Caco-2 (cell line): ENCODE measurements around the gene FOXC1. TPM values are rescaled to one million over a fixed set of nuclear protein-coding genes. Genes with fewer than 3 reads are reported as not detected.

Experiments used
- BruUV-seq: library from RNA; stranded (reverse); fragments of 400-500 nt; replicated peaks from 2 replicates; lab custom pipeline; 2021; lab: Mats Ljungman, UMichigan
- CTCF ChIA-PET: fragments of 300-600 bp; sonication (Branson Sonifier 250); formaldehyde crosslinking; loops from one replicate; lab custom pipeline; 2022; ENCODE audit warnings: antibody characterized with exemption; lab: Charles Lee
- POLR2A ChIA-PET: fragments of 300-600 bp; sonication (Branson Sonifier 250); formaldehyde crosslinking; loops from one replicate; lab custom pipeline; 2022; ENCODE audit warnings: antibody characterized with exemption; lab: Charles Lee
- DNase-seq, 2 experiments: peaks; one replicate each; pipeline versions ENCODE4 v3.0.0 to v3.0.0-alpha.2; 2020 to 2022
- H3K27me3 ChIP-seq: replicated peaks from 2 replicates; pipeline ENCODE4 v1.6.0; 2011; ENCODE audit warnings: low read length; ENCODE audit not compliant: control insufficient read depth, insufficient read depth
- H3K36me3 ChIP-seq: 2 replicates; pipeline ENCODE4 v1.5.1; 2011; ENCODE audit warnings: low read length; ENCODE audit not compliant: control insufficient read depth, insufficient read depth
- H3K4me1 ChIP-seq: fragments of 250-450 bp; sonication (Bioruptor Pico); 2 replicates; pipeline ENCODE4 v1.5.1; 2020; ENCODE audit warnings: mild to moderate bottlenecking
- H3K4me3 ChIP-seq: 2 replicates; pipeline ENCODE4 v1.5.1; 2011; ENCODE audit warnings: low read depth, mild to moderate bottlenecking, control low read depth, low read length
- H3K9me3 ChIP-seq: fragments of 250-450 bp; sonication (Bioruptor Pico); 2 replicates; pipeline ENCODE4 v1.5.1; 2020; ENCODE audit warnings: mild to moderate bottlenecking, moderate library complexity
- H3K27ac Mint-ChIP-seq: one replicate; pipeline ENCODE4 v1.8.0; 2022; ENCODE audit warnings: mixed read lengths; ENCODE audit not compliant: unreplicated experiment
- H3K27me3 Mint-ChIP-seq: one replicate; pipeline ENCODE4 v1.8.0; 2022; ENCODE audit warnings: mixed read lengths; ENCODE audit not compliant: insufficient read depth, unreplicated experiment
- H3K36me3 Mint-ChIP-seq: one replicate; pipeline ENCODE4 v1.8.0; 2022; ENCODE audit warnings: mild to moderate bottlenecking, mixed read lengths; ENCODE audit not compliant: insufficient read depth, unreplicated experiment
- H3K4me1 Mint-ChIP-seq: one replicate; pipeline ENCODE4 v1.8.0; 2022; ENCODE audit warnings: low read depth, mixed read lengths; ENCODE audit not compliant: unreplicated experiment
- H3K4me3 Mint-ChIP-seq: one replicate; pipeline ENCODE4 v1.8.0; 2022; ENCODE audit warnings: mild to moderate bottlenecking, moderate library complexity, mixed read lengths; ENCODE audit not compliant: unreplicated experiment
- H3K9me3 Mint-ChIP-seq: one replicate; pipeline ENCODE4 v1.8.0; 2022; ENCODE audit warnings: mixed read lengths; ENCODE audit not compliant: unreplicated experiment
- CTCF ChIP-seq, 2 experiments: fragments of 200-600 bp in 1 of 2; IDR thresholded peaks; 1 replicate in 1 of 2; 2 replicates in 1 of 2; pipeline versions ENCODE4 v1.5.1 to v1.8.0; 2011 to 2022; ENCODE audit warnings: antibody characterized with exemption in 1 of 2, control low read depth in 1 of 2, inconsistent platforms in 1 of 2, low read depth in 1 of 2, low read length in 1 of 2, mild to moderate bottlenecking in 1 of 2, moderate library complexity in 1 of 2; ENCODE audit not compliant: insufficient read depth in 1 of 2, severe bottlenecking in 1 of 2, unreplicated experiment in 1 of 2
- intact Hi-C: fragments of 100-400 bp; cut with micrococcal nuclease; formaldehyde crosslinking; loops from one replicate; pipeline ENCODE4 v1.10.0; 2022; ENCODE audit not compliant: unreplicated experiment
- total RNA-seq: library from RNA; stranded (reverse); gene quantifications from 2 replicates; pipeline ENCODE4 v1.2.3, GENCODE V29; 2022

FOXC1 gene
- total RNA-seq, 1 experiment from 2014 or later = 6.8 TPM

- no peak for TF ChIP-seq CTCF (IDR thresholded peaks at IDR 0.05; ENCODE audit: insufficient read depth in 1 of 2, low read depth in 1 of 2, low read length in 1 of 2, severe bottlenecking in 1 of 2, unreplicated experiment in 1 of 2)
- intact Hi-C loops = no loop called here
- CTCF ChIA-PET = no interaction called here
These were observed 36.8 kb upstream of the FOXC1 start for GRCh38 chr6:1572892-1573291.

GRCh38 chr6:1574083-1574761, 35.5 kb upstream of the FOXC1 start:
- H3K36me3 Mint-ChIP-seq = no peaks in the 10 kb centered on the region
- H3K9me3 ChIP-seq = peaks cover 9% of the 10 kb centered on the region
- no peaks in the 10 kb centered on the region for H3K27me3 Mint-ChIP-seq
- H3K4me3 ChIP-seq = no peak overlapping the region
- H3K9me3 Mint-ChIP-seq = peaks cover 17% of the 10 kb centered on the region
- no peak for DNase-seq
- H3K4me3 Mint-ChIP-seq = no peak overlapping the region
- H3K36me3 ChIP-seq = no peaks in the 10 kb centered on the region
- ChIA-PET CTCF (interaction anchor here (0.7 kb wide), 1 partner anchor 50 kb away, joined by 3 read pairs; no protein-coding TSS in a partner anchor), POLR2A (no interaction called here)
- H3K4me1 Mint-ChIP-seq = no peaks in the 10 kb centered on the region
- BruUV-seq = no TSS peak
- no peaks in the 10 kb centered on the region for H3K4me1 ChIP-seq
- intact Hi-C loops = no loop called here
- H3K27me3 ChIP-seq = no peaks in the 10 kb centered on the region
- H3K27ac Mint-ChIP-seq = no peak overlapping the region
- TF ChIP-seq CTCF (IDR thresholded peaks at IDR 0.05; ENCODE audit: insufficient read depth in 1 of 2, low read depth in 1 of 2, low read length in 1 of 2, severe bottlenecking in 1 of 2, unreplicated experiment in 1 of 2) = no peak

More at GRCh38 chr6:1572892-1573291, 36.8 kb upstream of the FOXC1 start:
- DNase-seq = no peak
- Mint-ChIP-seq H3K27me3 (no peaks in the 10 kb centered on the region), H3K4me3 (no peak overlapping the region), H3K9me3 (peaks cover 17% of the 10 kb centered on the region), H3K4me1 (no peaks in the 10 kb centered on the region), H3K27ac (no peak overlapping the region), H3K36me3 (no peaks in the 10 kb centered on the region)
- POLR2A ChIA-PET = no interaction called here
- BruUV-seq = no TSS peak
- Histone ChIP-seq H3K4me3 (no peak overlapping the region), H3K36me3 (no peaks in the 10 kb centered on the region), H3K9me3 (peaks cover 9% of the 10 kb centered on the region), H3K4me1 (no peaks in the 10 kb centered on the region), H3K27me3 (no peaks in the 10 kb centered on the region)

GRCh38 chr6:1574890-1575209, 34.9 kb upstream of the FOXC1 start:
- CTCF ChIA-PET = interaction anchor here (0.7 kb wide), 1 partner anchor 51 kb away, joined by 3 read pairs; no protein-coding TSS in a partner anchor
- Mint-ChIP-seq H3K4me3 (no peak overlapping the region), H3K4me1 (no peaks in the 10 kb centered on the region), H3K27me3 (peaks cover 3% of the 10 kb centered on the region), H3K9me3 (peaks cover 17% of the 10 kb centered on the region), H3K27ac (no peak overlapping the region), H3K36me3 (no peaks in the 10 kb centered on the region)
- intact Hi-C loops = no loop called here
- POLR2A ChIA-PET = no interaction called here
- Histone ChIP-seq H3K4me1 (no peaks in the 10 kb centered on the region), H3K4me3 (no peak overlapping the region), H3K9me3 (peaks cover 9% of the 10 kb centered on the region), H3K36me3 (no peaks in the 10 kb centered on the region), H3K27me3 (no peaks in the 10 kb centered on the region)
- BruUV-seq = no TSS peak
- TF ChIP-seq CTCF (IDR thresholded peaks at IDR 0.05; ENCODE audit: insufficient read depth in 1 of 2, low read depth in 1 of 2, low read length in 1 of 2, severe bottlenecking in 1 of 2, unreplicated experiment in 1 of 2) = no peak
- no peak for DNase-seq
